Embryonic facial prominence (tissue), 1 donor: ENCODE data around the gene SLC4A9.

Experiments used
- DNase-seq: peaks from one replicate; pipeline ENCODE4 v3.0.0-alpha.2; 2016; ENCODE audit errors: extremely low spot score

SLC4A9 gene, protein sequence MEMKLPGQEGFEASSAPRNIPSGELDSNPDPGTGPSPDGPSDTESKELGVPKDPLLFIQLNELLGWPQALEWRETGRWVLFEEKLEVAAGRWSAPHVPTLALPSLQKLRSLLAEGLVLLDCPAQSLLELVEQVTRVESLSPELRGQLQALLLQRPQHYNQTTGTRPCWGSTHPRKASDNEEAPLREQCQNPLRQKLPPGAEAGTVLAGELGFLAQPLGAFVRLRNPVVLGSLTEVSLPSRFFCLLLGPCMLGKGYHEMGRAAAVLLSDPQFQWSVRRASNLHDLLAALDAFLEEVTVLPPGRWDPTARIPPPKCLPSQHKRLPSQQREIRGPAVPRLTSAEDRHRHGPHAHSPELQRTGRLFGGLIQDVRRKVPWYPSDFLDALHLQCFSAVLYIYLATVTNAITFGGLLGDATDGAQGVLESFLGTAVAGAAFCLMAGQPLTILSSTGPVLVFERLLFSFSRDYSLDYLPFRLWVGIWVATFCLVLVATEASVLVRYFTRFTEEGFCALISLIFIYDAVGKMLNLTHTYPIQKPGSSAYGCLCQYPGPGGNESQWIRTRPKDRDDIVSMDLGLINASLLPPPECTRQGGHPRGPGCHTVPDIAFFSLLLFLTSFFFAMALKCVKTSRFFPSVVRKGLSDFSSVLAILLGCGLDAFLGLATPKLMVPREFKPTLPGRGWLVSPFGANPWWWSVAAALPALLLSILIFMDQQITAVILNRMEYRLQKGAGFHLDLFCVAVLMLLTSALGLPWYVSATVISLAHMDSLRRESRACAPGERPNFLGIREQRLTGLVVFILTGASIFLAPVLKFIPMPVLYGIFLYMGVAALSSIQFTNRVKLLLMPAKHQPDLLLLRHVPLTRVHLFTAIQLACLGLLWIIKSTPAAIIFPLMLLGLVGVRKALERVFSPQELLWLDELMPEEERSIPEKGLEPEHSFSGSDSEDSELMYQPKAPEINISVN

GRCh38 chr5:140360101-140360500 is at the start of gene SLC4A9:
Gene SLC4A9 (plus strand): TSS chr5:140360194. CDS start chr5:140360237, 43 bp downstream.
- no peak for DNase-seq

GRCh38 chr5:140310434-140310833 is 49.6 kb upstream of the SLC4A9 start:
- no peak for DNase-seq

DNA sequence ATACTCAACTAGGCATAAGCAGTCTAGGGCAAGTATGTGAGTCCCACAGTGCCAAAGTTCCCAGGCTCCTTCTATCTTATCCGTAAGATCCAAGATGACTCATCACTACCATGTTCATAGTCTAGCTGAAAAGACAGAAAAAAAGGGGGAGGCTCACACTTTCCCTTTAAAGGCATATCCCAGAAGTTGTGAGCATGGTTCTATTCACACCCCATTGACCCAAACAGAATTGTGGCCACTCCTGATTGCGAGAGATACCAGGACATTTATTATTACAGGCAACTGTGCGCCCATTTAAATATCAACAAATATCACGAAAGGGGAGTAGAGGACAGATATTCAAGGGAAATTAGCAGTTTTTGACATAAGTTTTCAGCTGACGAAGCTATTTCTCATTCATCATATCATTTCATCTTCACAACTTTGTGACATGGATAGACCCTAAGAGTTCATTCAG is 49.0 kb upstream of the SLC4A9 start:
- no peak for DNase-seq

- no peak for DNase-seq
These were observed 47.8 kb upstream of the SLC4A9 start for GRCh38 chr5:140312067-140312790.

DNA sequence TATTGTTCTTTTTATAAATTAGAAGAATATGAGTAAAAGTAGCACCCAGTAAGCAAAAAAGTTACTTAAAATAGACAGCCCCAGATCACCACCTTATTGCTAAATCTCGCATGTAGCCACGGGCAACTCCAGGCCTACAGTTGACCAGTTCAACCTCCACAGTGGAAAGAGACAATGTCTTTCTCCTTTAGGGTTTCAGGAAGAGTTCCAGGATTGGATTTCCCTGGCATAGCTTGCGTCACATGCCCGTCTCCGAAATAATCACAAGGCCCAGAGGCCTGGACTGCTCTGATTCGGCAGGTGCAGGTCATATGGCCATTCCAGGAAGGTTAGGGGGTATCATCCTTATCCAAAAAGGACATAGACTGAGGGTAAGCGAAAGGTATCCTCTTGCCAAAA is 47.2 kb upstream of the SLC4A9 start:
- DNase-seq: no peak

DNA sequence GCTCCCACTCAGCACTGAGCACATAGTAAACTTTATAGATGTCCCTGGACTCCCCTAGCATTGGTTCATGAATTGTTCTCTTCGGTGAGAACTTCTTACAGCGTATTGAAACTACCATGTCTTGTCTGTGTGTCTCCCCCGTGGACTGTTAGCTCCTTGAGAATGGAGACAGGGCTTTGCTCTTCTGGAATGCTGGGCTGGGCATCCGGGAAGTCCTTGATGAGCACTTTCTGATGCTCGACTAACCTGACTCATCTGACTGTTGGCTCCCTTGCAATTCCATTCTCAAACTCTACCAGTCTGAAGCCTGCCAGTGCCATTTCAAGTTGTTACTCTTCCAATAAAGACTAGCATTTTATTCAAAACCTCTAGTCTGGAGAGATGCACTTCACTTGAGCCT is 42.1 kb upstream of the SLC4A9 start:
- DNase-seq: no peak

- no peak for DNase-seq
These were observed 41.2 kb upstream of the SLC4A9 start for GRCh38 chr5:140318792-140319191.

- no peak for DNase-seq
These were observed 40.2 kb upstream of the SLC4A9 start for GRCh38 chr5:140319833-140320232.

DNA sequence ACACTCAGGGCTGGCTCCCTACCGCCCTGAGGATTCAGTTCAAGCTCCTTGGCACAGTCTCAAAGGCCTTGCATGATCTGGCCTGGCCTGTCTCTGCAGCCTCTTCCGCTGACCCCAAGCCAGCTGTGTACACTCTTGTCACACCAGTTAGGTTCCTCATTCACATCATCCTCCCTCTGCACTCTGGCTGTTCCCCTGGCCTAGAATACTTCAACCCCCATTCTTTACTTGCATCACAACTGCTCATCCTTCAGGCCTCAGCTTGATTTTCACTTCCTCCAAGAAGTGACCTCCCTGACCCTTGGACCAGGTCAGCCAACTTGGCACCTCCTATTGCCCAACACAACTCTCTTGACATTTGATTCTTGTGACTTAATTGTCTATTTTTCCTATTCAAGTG is 38.2 kb upstream of the SLC4A9 start:
- DNase-seq: no peak

DNA sequence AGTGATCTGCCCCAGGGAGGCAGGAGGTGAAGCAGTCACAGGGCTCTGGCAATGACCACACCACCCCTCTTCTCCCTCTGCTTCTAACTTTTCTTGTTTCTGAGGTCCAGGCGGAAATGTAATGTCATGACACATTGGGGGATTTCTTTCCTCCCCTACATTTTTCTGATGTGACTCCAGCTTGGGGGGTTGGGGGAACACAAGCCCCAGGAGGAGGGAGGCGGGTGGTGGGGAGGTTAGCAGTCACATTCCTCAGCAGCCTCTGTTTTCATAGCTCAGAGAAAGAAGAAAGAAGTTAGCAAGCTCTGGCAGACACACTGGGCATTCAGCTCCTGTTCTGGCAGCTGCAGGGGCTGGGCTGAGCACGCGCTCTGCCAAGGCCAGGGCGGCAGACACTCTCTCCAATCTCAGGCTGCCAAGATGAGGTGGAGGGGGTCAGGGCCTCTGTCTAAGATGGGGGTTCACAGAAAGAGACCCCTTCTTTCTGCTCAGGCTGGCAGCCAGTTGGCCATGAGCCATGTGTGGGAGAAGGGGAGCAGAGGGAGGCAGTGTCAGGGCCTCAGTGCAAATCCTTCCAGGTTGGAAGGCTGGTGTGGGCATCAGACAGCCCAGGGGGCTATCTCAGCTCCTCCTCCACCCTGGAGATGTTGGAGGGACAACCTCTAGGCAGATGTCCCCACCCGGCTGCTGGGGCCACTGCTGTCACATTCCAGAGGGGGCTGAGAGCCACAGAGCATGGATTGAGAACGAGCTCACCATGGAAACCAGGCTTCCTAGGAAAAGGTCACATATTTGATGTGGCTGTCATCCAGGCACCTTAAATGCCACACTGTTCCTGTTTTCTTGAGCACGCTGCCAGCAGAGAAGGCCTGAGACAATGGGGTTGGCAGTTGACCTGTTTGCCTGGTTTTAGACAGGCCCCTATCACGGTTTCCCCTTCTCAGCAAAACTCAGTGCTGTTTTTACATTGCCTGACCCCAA is 37.0 kb upstream of the SLC4A9 start:
- no peak for DNase-seq

DNA sequence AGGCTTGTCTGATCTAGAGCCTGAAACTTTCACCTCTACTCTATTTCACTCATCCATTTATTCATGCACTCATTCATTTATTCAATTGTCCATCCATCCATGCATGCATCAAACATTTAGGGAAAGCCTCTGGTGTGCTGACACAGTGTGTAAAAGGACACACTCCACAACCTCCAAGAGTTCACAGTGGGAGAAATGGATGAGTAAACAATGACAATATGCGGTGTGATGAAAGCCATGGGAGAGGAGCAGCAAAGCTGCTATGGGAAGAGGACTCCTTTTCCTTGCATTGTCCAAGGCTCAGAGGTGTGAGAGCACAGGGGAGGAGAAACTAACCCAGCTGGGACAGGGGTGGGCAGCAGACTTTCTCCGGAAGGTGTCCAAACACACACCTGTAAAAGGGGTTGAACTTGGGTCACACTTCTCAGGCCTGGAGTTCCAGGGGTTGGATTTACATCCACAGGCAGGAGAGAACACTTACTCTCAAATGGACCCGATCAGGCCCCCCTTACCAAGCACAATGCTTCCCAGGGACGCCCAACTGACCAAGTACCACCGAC is 35.9 kb upstream of the SLC4A9 start:
- DNase-seq: no peak

DNA sequence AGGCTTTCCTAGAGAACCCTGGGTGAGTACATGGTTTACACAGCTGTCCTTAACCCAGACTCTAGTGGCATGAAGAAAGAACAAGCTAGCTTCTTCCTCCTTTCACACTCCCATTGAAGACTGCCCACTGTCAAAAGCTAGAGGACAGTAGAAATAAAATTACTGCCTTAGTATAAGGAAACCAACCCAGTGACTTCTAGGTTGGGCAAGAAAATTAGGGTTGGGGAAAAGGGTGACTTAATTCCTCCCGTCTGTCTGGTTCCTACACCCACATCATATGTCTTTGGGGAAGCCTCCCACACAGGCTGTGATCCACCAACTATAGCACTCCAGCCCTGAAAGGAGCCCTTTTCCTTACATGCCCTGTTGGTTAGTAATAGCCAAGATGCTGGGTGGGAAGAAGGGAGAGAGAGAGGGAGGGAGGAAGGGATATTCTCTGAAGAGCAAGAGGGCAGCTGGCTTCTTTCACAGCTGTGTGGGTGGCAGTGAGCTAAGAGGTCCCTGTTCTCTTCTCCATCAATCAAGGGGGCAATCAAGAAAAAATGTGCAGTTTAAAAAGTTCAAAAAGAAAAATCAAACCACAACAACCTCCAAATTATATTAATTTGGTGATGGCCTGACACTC is 35.3 kb upstream of the SLC4A9 start:
- no peak for DNase-seq

DNA sequence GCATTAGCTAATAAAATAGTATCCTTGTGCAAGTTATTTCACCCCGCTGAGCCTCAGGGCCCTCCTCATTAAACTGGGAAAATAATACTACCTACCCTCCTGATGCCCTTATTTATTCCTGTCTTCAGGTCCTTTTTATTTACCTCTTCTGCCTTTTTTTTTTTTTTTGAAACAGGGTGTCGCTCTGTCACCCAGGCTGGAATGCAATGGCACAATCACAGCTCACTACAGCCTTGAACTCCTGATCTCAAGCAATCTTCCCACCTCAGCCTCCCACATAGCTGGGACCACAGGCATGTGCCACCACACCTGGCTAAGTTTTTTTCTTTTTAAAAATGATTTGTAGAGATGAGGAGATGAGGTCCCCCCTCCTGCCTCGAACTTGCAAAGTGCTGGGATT is 34.5 kb upstream of the SLC4A9 start:
- DNase-seq: no peak

DNA sequence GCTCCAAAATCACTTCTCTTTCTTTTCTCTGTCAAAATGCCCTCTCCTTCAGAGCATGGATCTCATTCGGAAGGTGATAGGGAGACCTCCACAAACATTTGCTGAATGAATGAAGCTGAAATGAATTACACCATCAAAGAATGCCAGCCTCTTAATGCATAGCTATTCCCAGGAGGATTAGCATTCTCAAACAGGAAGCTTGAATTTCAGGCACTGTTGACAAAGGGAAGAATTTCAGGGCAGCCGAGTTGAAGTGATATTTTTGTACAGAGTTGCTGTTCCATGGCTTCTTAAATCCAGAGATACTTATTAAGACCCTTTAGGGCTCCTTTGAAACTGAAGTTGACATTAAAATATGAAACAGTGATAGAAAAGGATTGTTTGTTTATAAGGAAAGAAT is 32.4 kb upstream of the SLC4A9 start:
- DNase-seq: no peak

- no peak for DNase-seq
These were observed 31.8 kb upstream of the SLC4A9 start for GRCh38 chr5:140328036-140328764.

DNA sequence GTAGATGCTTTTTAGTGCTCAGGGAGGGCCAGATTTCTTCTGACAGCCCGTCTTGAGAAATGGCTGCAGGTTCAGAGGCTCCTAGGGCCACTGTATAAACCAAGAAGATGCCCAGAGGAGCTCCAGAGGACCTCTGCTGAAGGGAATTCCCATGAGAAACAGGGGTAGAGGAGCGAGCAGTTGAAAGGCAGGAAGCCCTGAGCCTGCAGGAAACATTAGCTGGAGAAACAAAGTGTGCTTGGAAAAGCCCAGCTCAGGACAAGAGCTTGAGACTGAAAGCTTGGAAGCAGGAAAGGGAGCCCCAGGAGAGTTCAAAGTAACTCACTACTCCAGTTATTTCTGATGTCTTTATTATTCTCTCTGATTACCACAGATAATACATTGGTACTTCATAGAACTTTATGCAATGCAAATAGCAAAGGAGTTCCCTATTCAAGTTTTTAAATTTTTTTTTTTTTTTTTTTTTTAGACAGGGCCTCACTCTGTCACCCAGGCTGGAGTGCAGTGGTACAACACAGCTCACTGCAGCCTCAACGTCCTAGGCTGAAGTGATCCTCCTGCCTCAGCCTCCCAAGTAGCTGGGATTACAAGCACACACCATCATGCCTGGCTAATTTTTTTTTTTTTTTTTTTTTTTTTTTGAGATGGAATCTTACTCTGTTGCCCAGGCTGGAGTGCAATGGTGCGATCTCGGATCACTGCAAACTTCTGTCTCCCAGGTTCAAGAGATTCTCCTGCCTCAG is 30.1 kb upstream of the SLC4A9 start:
- DNase-seq: no peak

- DNase-seq: no peak
These were observed 28.4 kb upstream of the SLC4A9 start for GRCh38 chr5:140331638-140332037.

DNA sequence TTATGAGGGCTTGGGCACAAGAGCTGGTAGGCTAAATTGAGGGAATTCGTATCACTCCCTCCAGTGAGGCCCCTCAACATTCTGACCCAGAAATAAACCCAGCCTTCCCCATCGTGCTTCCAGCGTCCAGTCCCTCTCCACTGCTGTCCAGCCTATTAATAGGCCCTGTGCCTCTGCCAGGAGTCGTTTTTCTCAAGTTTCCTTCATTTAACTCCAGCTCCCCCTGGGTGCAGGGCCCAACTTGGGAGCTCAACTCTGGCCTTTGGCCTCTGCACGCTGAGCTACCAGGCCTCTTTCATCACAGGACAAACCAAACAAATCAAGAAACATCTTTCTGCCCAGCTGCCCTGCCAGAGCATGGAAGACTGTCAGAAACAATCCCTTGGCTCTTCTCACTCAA is 23.6 kb upstream of the SLC4A9 start:
- DNase-seq: no peak

DNA sequence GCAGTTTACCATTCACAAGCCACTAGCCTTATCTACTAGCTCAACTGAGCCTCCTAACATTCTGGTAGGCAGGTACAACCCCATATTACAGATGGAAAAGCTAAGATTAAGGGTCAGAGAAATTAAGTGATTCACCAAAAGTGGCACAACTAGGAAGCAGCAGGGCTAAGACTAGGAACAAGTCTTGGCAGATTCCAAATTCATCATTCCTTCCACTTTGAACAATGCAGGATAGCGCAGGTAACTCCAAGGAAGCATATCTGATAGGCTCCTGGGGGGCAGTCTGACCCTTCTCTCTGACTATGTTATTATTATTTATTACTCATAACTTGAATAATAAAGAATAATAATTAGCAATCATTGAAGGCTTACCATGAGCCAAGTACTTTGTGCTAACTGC is 22.1 kb upstream of the SLC4A9 start:
- no peak for DNase-seq
